Activated CD8-positive, alpha-beta T cell treated with anti-CD3 and anti-CD28 coated beads, Interleukin-2, amount 10 ng/mL, durations not matched to agents 7 days and 5 days (primary cell): ENCODE measurements around the gene PJA2. TPM values are rescaled to one million over a fixed set of nuclear protein-coding genes. Genes with fewer than 3 reads are reported as not detected.
"Not testable (repeated sequence)": the region's sequence is repeated elsewhere in the genome, so short reads cannot be mapped to it uniquely, and the experiment has no call there.

Experiments used
- ATAC-seq: fragments of 150-1000 bp; cut with Tn5 transposase; one replicate; pipeline ENCODE4 v1.10.0; 2021; ENCODE audit warnings: moderate library complexity
- CTCF ChIA-PET: fragments of 350-600 bp; sonication (Branson Sonifier 250); formaldehyde crosslinking; loops from one replicate; lab custom pipeline; 2021; ENCODE audit warnings: antibody characterized with exemption; lab: Charles Lee
- POLR2A ChIA-PET: fragments of 350-600 bp; sonication (Branson Sonifier 250); formaldehyde crosslinking; loops from one replicate; lab custom pipeline; 2021; ENCODE audit warnings: antibody characterized with exemption; lab: Charles Lee
- DNase-seq: peaks from one replicate; pipeline ENCODE4 v3.0.0-alpha.2; 2020
- H3K27ac Mint-ChIP-seq: one replicate; pipeline ENCODE4 v1.8.0; 2021; ENCODE audit warnings: mild to moderate bottlenecking, mixed read lengths
- H3K27me3 Mint-ChIP-seq: one replicate; pipeline ENCODE4 v1.8.0; 2021; ENCODE audit warnings: low read depth, mixed read lengths
- H3K36me3 Mint-ChIP-seq: one replicate; pipeline ENCODE4 v1.8.0; 2021; ENCODE audit warnings: low read depth, mixed read lengths
- H3K4me1 Mint-ChIP-seq: one replicate; pipeline ENCODE4 v1.8.0; 2021; ENCODE audit warnings: low read depth, mixed read lengths
- H3K4me3 Mint-ChIP-seq: one replicate; pipeline ENCODE4 v1.8.0; 2021; ENCODE audit warnings: mild to moderate bottlenecking, mixed read lengths
- H3K9me3 Mint-ChIP-seq: one replicate; pipeline ENCODE4 v1.8.0; 2022; ENCODE audit warnings: mixed read lengths; ENCODE audit not compliant: insufficient read depth
- total RNA-seq, 2 experiments: library from RNA; stranded (reverse); gene quantifications; one replicate each; pipeline ENCODE4 v1.2.3, GENCODE V29; 2021

Gene PJA2
- total RNA-seq, 2 experiments from 2014 or later, result 50.2 to 53.5 TPM

- POLR2A ChIA-PET, result no interaction called here
- CTCF ChIA-PET, result interaction anchor here (1.5 kb wide), 1 partner anchor 267 kb away, joined by 3 read pairs; no protein-coding TSS in a partner anchor
- H3K4me3 Mint-ChIP-seq, result no peak overlapping the region
- no peak for DNase-seq
- H3K27me3 Mint-ChIP-seq, result peaks cover 6% of the 10 kb centered on the region
- no peak for ATAC-seq
- H3K36me3 Mint-ChIP-seq, result no peaks in the 10 kb centered on the region
- peaks cover under 1% of the 10 kb centered on the region for H3K9me3 Mint-ChIP-seq
- H3K27ac Mint-ChIP-seq, result no peak overlapping the region
- no peaks in the 10 kb centered on the region for H3K4me1 Mint-ChIP-seq
These were observed 12.2 kb upstream of the PJA2 start for GRCh38 chr5:109421956-109422355.

GRCh38 chr5:109418712-109419352 is 9.1 kb upstream of the PJA2 start:
- ChIA-PET CTCF (no interaction called here), POLR2A (no interaction called here)
- H3K27me3 Mint-ChIP-seq, result peaks cover 6% of the 10 kb centered on the region
- peaks cover 23% of the 10 kb centered on the region for H3K9me3 Mint-ChIP-seq
- H3K27ac Mint-ChIP-seq, result no peak overlapping the region
- ATAC-seq, result no peak
- DNase-seq, result no peak
- H3K36me3 Mint-ChIP-seq, result peaks cover 4% of the 10 kb centered on the region
- no peak overlapping the region for H3K4me3 Mint-ChIP-seq
- no peaks in the 10 kb centered on the region for H3K4me1 Mint-ChIP-seq

GRCh38 chr5:109416882-109417281 is 7.1 kb upstream of the PJA2 start:
- Mint-ChIP-seq H3K27me3 (peaks cover 6% of the 10 kb centered on the region), H3K36me3 (peaks cover 4% of the 10 kb centered on the region), H3K4me3 (no peak overlapping the region), H3K27ac (no peak overlapping the region), H3K9me3 (peaks cover 23% of the 10 kb centered on the region), H3K4me1 (peaks cover 2% of the 10 kb centered on the region)
- POLR2A ChIA-PET, result no interaction called here
- DNase-seq (no peak), ATAC-seq (no peak)
- CTCF ChIA-PET, result no interaction called here

GRCh38 chr5:109413921-109414461 is 4.2 kb upstream of the PJA2 start:
- Mint-ChIP-seq H3K4me1 (peaks cover 10% of the 10 kb centered on the region), H3K9me3 (peaks cover 23% of the 10 kb centered on the region)
- ATAC-seq, CTCF ChIA-PET, DNase-seq, POLR2A ChIA-PET, H3K4me3 Mint-ChIP-seq, H3K27me3 Mint-ChIP-seq, H3K27ac Mint-ChIP-seq, H3K36me3 Mint-ChIP-seq: not testable (repeated sequence)

DNA sequence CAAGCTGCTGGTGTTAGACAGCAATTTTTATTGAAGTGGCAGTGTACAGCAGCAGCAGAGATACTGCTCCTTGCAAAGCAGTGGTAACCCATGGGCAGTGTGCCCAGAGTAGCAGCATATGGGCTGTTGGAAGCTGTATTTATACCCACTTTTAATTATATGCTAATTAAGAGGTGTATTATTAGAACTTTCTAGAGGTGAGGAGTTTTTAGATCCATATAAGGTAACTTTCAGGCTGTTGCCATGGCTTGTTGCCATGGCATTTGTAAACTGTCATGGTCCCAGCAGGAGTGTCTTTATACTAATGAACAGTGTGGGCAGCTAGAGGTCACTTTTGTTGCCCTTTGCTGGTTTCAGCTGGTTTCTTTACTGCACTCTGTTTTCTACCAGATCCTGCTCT is 3.7 kb upstream of the PJA2 start:
- no peak overlapping the region for H3K27ac Mint-ChIP-seq
- H3K27me3 Mint-ChIP-seq, result peaks cover under 1% of the 10 kb centered on the region
- peaks cover 11% of the 10 kb centered on the region for H3K36me3 Mint-ChIP-seq
- ATAC-seq (no peak), DNase-seq (no peak)
- peaks cover 23% of the 10 kb centered on the region for H3K9me3 Mint-ChIP-seq
- POLR2A ChIA-PET, result no interaction called here
- CTCF ChIA-PET, result no interaction called here
- H3K4me1 Mint-ChIP-seq, result peaks cover 10% of the 10 kb centered on the region
- H3K4me3 Mint-ChIP-seq, result no peak overlapping the region

DNA sequence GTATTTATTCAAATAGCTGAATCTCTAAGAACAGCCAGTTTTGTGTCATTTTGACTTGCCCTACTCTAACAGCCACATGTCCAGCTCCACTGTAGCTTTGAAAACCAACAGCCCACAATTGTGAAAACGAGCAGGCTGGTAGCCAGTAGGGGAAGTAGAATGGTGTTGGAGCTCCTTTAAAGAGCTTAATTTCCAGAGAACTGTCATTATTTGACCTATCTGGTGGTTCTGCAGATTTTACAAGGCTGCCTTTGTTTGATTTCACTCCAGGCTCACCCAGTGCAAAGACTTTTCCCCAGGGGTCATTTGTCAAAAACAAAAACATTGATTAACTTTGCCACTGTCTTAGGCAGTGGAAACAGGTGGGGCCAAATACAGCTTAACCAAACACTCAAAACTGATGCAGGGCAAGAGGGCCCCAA is 3.2 kb upstream of the PJA2 start:
- no peak for ATAC-seq

GRCh38 chr5:109411627-109412026 is 1.9 kb upstream of the PJA2 start:
- no peak for ATAC-seq
- DNase-seq, result no peak
- Mint-ChIP-seq H3K36me3 (peaks cover 20% of the 10 kb centered on the region), H3K4me1 (peaks cover 21% of the 10 kb centered on the region), H3K9me3 (peaks cover 19% of the 10 kb centered on the region), H3K27ac (no peak overlapping the region), H3K4me3 (no peak overlapping the region), H3K27me3 (no peaks in the 10 kb centered on the region)
- ChIA-PET POLR2A (interaction anchor here (1.2 kb wide), 1 partner anchor 1030 kb away, joined by 5 read pairs; the partner anchor contains the start of gene FBXL17), CTCF (no interaction called here)

More for the DNA sequence above, 3.2 kb upstream of the PJA2 start:
- Mint-ChIP-seq H3K4me1 (peaks cover 10% of the 10 kb centered on the region), H3K4me3 (no peak overlapping the region), H3K9me3 (peaks cover 23% of the 10 kb centered on the region), H3K27me3 (no peaks in the 10 kb centered on the region), H3K27ac (no peak overlapping the region), H3K36me3 (peaks cover 11% of the 10 kb centered on the region)
- DNase-seq, result no peak
- POLR2A ChIA-PET, result no interaction called here
- CTCF ChIA-PET, result no interaction called here

GRCh38 chr5:109411149-109411514 is 1.4 kb upstream of the PJA2 start:
- H3K9me3 Mint-ChIP-seq, result peaks cover 14% of the 10 kb centered on the region
- no peak for DNase-seq
- no peaks in the 10 kb centered on the region for H3K27me3 Mint-ChIP-seq
- peaks cover 25% of the 10 kb centered on the region for H3K4me1 Mint-ChIP-seq
- CTCF ChIA-PET, result no interaction called here
- peaks cover 22% of the 10 kb centered on the region for H3K36me3 Mint-ChIP-seq
- peak overlapping the region; percentile 100 for H3K4me3 Mint-ChIP-seq
- H3K27ac Mint-ChIP-seq, result peak overlapping the region; percentile 100
- POLR2A ChIA-PET, result interaction anchor here (1.2 to 2.6 kb wide), 3 partner anchors 278 to 1029 kb away, joined by 5 to 15 read pairs (median 10); partner anchors contain the start of genes FBXL17 and MAN2A1
- ATAC-seq, result no peak

GRCh38 chr5:109410389-109411148 is 795 bp upstream of the PJA2 start:
- peak; percentile 17 for ATAC-seq
- POLR2A ChIA-PET, result interaction anchor here (0.6 to 2.6 kb wide), 4 partner anchors 11 to 1330 kb away, joined by 3 to 15 read pairs (median 8); partner anchors contain the start of genes FBXL17 and MAN2A1
- H3K9me3 Mint-ChIP-seq, result peaks cover 8% of the 10 kb centered on the region

DNA sequence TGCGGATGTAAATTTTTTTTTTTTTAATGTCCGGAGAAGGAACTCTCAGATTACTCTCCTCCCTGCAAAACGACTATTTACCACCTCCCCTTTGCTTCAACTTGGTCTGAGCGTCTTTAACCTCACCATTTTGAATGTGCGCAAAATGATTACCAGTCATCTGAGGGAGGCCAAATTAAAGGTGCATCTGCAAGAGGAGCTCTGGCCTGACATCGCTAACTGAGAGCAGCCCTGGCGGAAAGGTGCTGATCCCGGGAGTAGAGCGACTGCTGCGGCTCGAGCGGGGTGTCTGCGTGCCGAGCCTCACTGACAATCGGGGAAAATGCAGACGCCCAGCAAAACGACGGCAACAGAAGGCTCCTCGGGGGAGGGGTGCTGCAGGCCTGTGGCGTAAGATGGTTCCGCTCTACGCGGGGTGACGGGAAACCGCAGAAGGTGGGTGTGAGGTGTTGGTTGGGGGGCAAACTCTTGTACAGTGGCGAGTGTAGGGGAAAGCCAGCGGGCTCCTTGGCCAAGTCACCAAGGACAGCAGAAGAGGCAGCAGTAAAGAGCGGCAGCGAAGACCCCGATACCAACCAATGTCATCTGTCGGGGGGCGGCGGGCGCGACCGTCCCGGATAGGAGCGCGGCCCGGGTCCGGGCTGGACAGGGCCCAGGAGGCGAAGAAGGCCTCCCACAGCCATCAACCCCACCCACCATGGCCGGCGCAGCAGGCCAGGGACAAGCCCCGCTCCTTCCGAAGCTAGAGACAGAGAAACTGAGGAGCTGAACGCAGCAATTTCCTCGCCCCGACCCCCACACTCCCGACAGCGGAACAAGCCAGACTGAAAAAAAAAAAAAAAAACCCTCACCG is 557 bp downstream of the PJA2 start:
- H3K4me1 Mint-ChIP-seq, result peaks cover 35% of the 10 kb centered on the region
- CTCF ChIA-PET, result interaction anchor here (1.0 kb wide), 1 partner anchor 280 kb away, joined by 6 read pairs; the partner anchor contains the start of gene MAN2A1
- POLR2A ChIA-PET, result interaction anchor here (1.7 to 2.6 kb wide), 3 partner anchors 10 to 1027 kb away, joined by 5 to 15 read pairs (median 10); partner anchors contain the start of genes FBXL17 and MAN2A1

More at GRCh38 chr5:109410389-109411148, 795 bp upstream of the PJA2 start:
- CTCF ChIA-PET, result interaction anchor here (1.0 kb wide), 1 partner anchor 278 kb away, joined by 6 read pairs; the partner anchor contains the start of gene MAN2A1
- DNase-seq, result peak; percentile 61
- Mint-ChIP-seq H3K27ac (peak overlapping the region; percentile 100), H3K36me3 (peaks cover 24% of the 10 kb centered on the region), H3K27me3 (no peaks in the 10 kb centered on the region), H3K4me1 (peaks cover 27% of the 10 kb centered on the region), H3K4me3 (peak overlapping the region; percentile 100)

GRCh38 chr5:109407913-109408312 is 1.9 kb downstream of the PJA2 start:
- POLR2A ChIA-PET, result no interaction called here
- ATAC-seq (no peak), DNase-seq (no peak)
- Mint-ChIP-seq H3K4me3 (peak overlapping the region; percentile 100), H3K9me3 (no peaks in the 10 kb centered on the region), H3K27ac (peak overlapping the region; percentile 100), H3K27me3 (no peaks in the 10 kb centered on the region), H3K4me1 (peaks cover 39% of the 10 kb centered on the region), H3K36me3 (peaks cover 34% of the 10 kb centered on the region)
- CTCF ChIA-PET, result no interaction called here

More for the DNA sequence above, 557 bp downstream of the PJA2 start:
- Mint-ChIP-seq H3K9me3 (peaks cover 3% of the 10 kb centered on the region), H3K36me3 (peaks cover 28% of the 10 kb centered on the region), H3K27ac (peak overlapping the region; percentile 100), H3K4me3 (peak overlapping the region; percentile 100), H3K27me3 (no peaks in the 10 kb centered on the region)
- ATAC-seq (peak; percentile 33), DNase-seq (peak; percentile 87)
